ENCODE measurements around the gene BTBD9.

Gene BTBD9

DNA sequence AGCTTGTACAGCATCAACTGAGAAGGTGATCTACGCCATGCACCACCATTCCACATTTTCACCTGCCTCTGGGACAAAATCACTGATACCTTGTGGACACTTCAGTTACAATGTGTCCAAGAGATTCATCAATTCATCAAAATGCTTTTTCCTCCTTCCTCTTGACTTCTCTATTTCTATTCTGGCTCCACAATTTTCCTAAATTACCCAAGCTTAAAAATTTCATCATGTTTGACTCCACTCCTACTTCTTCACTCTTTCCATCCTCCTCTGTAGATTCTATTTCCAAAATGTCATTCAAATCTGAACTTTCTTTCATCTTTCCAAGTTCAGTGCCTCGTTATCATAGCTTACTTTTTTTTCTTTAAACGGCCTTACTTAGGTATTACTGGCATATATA, 172.2 kb downstream of the BTBD9 start:
- Histone ChIP-seq H4K20me1 (ENCODE audit: control insufficient read depth, insufficient read depth, low read depth, low read length) (no peaks in the 10 kb centered on the region), H3F3A (ENCODE audit: control insufficient read depth, insufficient read depth) (no peaks in the 10 kb centered on the region), H3K27me3 (ENCODE audit: control insufficient read depth, low read length) (no peaks in the 10 kb centered on the region)

GRCh38 chr6:38460186-38460585, 179.5 kb downstream of the BTBD9 start:
- TF ChIP-seq CTCF (IDR thresholded peaks at IDR 0.05; ENCODE audit: low read depth, low read length, poor library complexity, severe bottlenecking) (no peak), EZH2phosphoT487 (IDR thresholded peaks at IDR 0.05; ENCODE audit: borderline replicate concordance, low read length) (no peak)
- H3K4me2 ChIP-seq (ENCODE audit: low read length) = no peak overlapping the region
- H3K4me3 ChIP-seq (ENCODE audit: low read length) = no peak overlapping the region
- no peaks in the 10 kb centered on the region for H3K36me3 ChIP-seq (ENCODE audit: control insufficient read depth, low read length)
- H4K20me1 ChIP-seq (ENCODE audit: control insufficient read depth, insufficient read depth, low read depth, low read length) = no peaks in the 10 kb centered on the region
- H3K27me3 ChIP-seq (ENCODE audit: control insufficient read depth, low read length) = 0 out of 2 replicates have a peak, but pooled peaks cover 3% of the 10 kb centered on the region
- no peaks in the 10 kb centered on the region for H3K9me2 ChIP-seq (replicated peaks; ENCODE audit: control insufficient read depth, low read length)
- no peaks in the 10 kb centered on the region for H3F3A ChIP-seq (ENCODE audit: control insufficient read depth, insufficient read depth)
- no peaks in the 10 kb centered on the region for H3K79me2 ChIP-seq (ENCODE audit: control insufficient read depth, low read length)
- H3K9me3 ChIP-seq (ENCODE audit: control insufficient read depth, insufficient read depth, low read length) = no peaks in the 10 kb centered on the region
- no peak overlapping the region for H3K27ac ChIP-seq (ENCODE audit: low read depth, low read length)
- H3K4me1 ChIP-seq (ENCODE audit: control insufficient read depth, low read length) = no peaks in the 10 kb centered on the region

More for the DNA sequence above, 172.2 kb downstream of the BTBD9 start:
- no peaks in the 10 kb centered on the region for H3K9me2 ChIP-seq (replicated peaks; ENCODE audit: control insufficient read depth, low read length)
- no peak overlapping the region for H3K4me2 ChIP-seq (ENCODE audit: low read length)
- H3K36me3 ChIP-seq (ENCODE audit: control insufficient read depth, low read length) = no peaks in the 10 kb centered on the region
- H3K4me3 ChIP-seq (ENCODE audit: low read length) = no peak overlapping the region
- no peaks in the 10 kb centered on the region for H3K4me1 ChIP-seq (ENCODE audit: control insufficient read depth, low read length)
- TF ChIP-seq EZH2phosphoT487 (IDR thresholded peaks at IDR 0.05; ENCODE audit: borderline replicate concordance, low read length) (no peak), CTCF (IDR thresholded peaks at IDR 0.05; ENCODE audit: low read depth, low read length, poor library complexity, severe bottlenecking) (no peak)
- H3K27ac ChIP-seq (ENCODE audit: low read depth, low read length) = no peak overlapping the region
- no peaks in the 10 kb centered on the region for H3K9me3 ChIP-seq (ENCODE audit: control insufficient read depth, insufficient read depth, low read length)
- H3K79me2 ChIP-seq (ENCODE audit: control insufficient read depth, low read length) = no peaks in the 10 kb centered on the region

GRCh38 chr6:38459291-38459690, 180.4 kb downstream of the BTBD9 start:
- no peak for TF ChIP-seq CTCF (IDR thresholded peaks at IDR 0.05; ENCODE audit: low read depth, low read length, poor library complexity, severe bottlenecking)
- TF ChIP-seq EZH2phosphoT487 (IDR thresholded peaks at IDR 0.05; ENCODE audit: borderline replicate concordance, low read length) = no peak
- Histone ChIP-seq H3K4me3 (ENCODE audit: low read length) (no peak overlapping the region), H3K36me3 (ENCODE audit: control insufficient read depth, low read length) (no peaks in the 10 kb centered on the region), H3K79me2 (ENCODE audit: control insufficient read depth, low read length) (no peaks in the 10 kb centered on the region), H4K20me1 (ENCODE audit: control insufficient read depth, insufficient read depth, low read depth, low read length) (no peaks in the 10 kb centered on the region), H3K9me2 (replicated peaks; ENCODE audit: control insufficient read depth, low read length) (no peaks in the 10 kb centered on the region), H3K4me1 (ENCODE audit: control insufficient read depth, low read length) (no peaks in the 10 kb centered on the region), H3K27ac (ENCODE audit: low read depth, low read length) (no peak overlapping the region), H3K4me2 (ENCODE audit: low read length) (no peak overlapping the region), H3K9me3 (ENCODE audit: control insufficient read depth, insufficient read depth, low read length) (no peaks in the 10 kb centered on the region), H3K27me3 (ENCODE audit: control insufficient read depth, low read length) (0 out of 2 replicates have a peak, but pooled peaks cover 3% of the 10 kb centered on the region), H3F3A (ENCODE audit: control insufficient read depth, insufficient read depth) (no peaks in the 10 kb centered on the region)

Data from DOHH2 (cell line).